AG10803 (cell line): Measurements from ENCODE around the gene UGT1A5.

Experiments
- DNase-seq: peaks from one replicate; pipeline ENCODE4 v3.0.0; 2010; ENCODE audit warnings: low read depth
- H3K4me3 ChIP-seq: 2 replicates; pipeline ENCODE4 v1.5.1; 2011; ENCODE audit warnings: mild to moderate bottlenecking, low read length, control low read depth
- CTCF ChIP-seq: conservative IDR thresholded peaks from 2 replicates; pipeline ENCODE4 v1.5.1; 2011; ENCODE audit warnings: mild to moderate bottlenecking, low read length, control low read depth, inconsistent platforms

The UGT1A5 gene

DNA sequence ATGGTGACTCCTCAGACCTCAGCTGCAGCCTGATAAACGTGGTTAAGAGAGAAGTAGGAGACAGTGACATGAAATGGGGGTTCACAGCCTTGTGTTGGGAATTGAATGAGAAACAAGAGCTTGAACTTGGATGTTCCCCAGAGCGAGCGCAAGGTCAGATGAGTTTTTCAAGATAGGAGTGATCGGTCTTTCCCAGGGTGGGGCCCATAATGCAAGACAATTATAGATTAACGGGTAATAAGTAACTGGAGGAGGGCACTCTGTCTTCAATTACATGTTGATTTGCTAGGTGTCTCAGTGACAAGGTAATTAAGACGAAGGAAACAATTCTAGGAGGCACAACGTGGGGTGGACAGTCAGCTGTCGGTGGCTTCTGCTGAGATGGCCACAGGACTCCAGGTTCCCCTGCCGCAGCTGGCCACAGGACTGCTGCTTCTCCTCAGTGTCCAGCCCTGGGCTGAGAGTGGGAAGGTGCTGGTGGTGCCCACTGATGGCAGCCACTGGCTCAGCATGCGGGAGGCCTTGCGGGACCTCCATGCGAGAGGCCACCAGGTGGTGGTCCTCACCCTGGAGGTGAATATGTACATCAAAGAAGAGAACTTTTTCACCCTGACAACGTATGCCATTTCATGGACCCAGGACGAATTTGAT, at the start of gene UGT1A5:
Gene UGT1A5 (plus strand): TSS at position 297 of the 651 bp plus-strand sequence. CDS start 85 bp downstream, at position 382.
- TF ChIP-seq CTCF, result no peak

GRCh38 chr2:233663911-233664310, 48.8 kb upstream of the UGT1A5 start:
- no peak for TF ChIP-seq CTCF
- no peak for DNase-seq
- H3K4me3 ChIP-seq, result no peak overlapping the region

More for the DNA sequence above, at the start of gene UGT1A5:
- no peak for DNase-seq
- H3K4me3 ChIP-seq, result no peak within 1 kb of the TSS

- no peak overlapping the region for H3K4me3 ChIP-seq
These were observed 44.0 kb upstream of the UGT1A5 start for GRCh38 chr2:233668605-233669260.

GRCh38 chr2:233671290-233672161, 41.2 kb upstream of the UGT1A5 start, which contains the start of gene UGT1A9:
UGT1A9 (plus strand) TSS chr2:233671898; CDS start chr2:233671935, 37 bp downstream.
- DNase-seq, result no peak
- no peak within 1 kb of the TSS for H3K4me3 ChIP-seq
- no peak for TF ChIP-seq CTCF

More at GRCh38 chr2:233668605-233669260, 44.0 kb upstream of the UGT1A5 start:
- TF ChIP-seq CTCF, result no peak
- DNase-seq, result no peak

GRCh38 chr2:233672886-233673285, 39.8 kb upstream of the UGT1A5 start:
- DNase-seq, result no peak
- TF ChIP-seq CTCF, result no peak
- H3K4me3 ChIP-seq, result no peak overlapping the region

DNA sequence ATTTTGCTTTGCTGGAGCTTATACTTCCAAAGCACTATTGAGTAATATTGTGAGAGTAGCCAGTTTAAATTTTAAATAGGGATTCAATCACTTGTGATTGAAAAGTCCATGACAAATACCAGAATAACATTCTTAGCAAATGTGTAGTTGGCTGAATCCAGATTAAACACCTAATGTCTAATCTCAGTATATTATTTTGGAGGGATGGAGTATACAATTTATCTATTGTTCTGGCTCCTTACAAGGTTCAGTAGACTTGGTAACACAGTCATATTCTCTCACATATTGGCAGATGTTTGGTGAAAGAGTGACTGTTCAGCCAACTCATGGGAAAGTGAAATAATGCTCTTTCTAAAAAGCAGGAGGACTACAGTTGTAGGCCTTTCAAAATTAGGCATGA, 38.8 kb upstream of the UGT1A5 start:
- no peak overlapping the region for H3K4me3 ChIP-seq
- DNase-seq, result no peak
- TF ChIP-seq CTCF, result no peak
